BLaER1 treated with 17β-estradiol and CSF1 and Interleukin-3, amounts not matched to agents 10 nM and 100 nM (cell line): ENCODE data around the gene SAXO2.
"Not testable (repeated sequence)": the region's sequence is repeated elsewhere in the genome, so short reads cannot be mapped to it uniquely, and the experiment has no call there.

Experiments used
- H3K27ac ChIP-seq, 11 experiments: shearing (Covaris generic); formaldehyde crosslinking; 2 replicates each; pipeline ENCODE4 v1.8.1; 2022
- H3K27me3 ChIP-seq, 11 experiments: shearing (Covaris generic); formaldehyde crosslinking; 2 replicates each; pipeline ENCODE4 v1.8.1; 2022
- H3K36me3 ChIP-seq, 11 experiments: shearing (Covaris generic); formaldehyde crosslinking; 2 replicates each; pipeline ENCODE4 v1.8.1; 2022
- H3K4me1 ChIP-seq, 10 experiments: shearing (Covaris generic); formaldehyde crosslinking; 2 replicates each; pipeline ENCODE4 v1.8.1; 2022
- H3K4me2 ChIP-seq, 11 experiments: shearing (Covaris generic); formaldehyde crosslinking; 2 replicates each; pipeline ENCODE4 v1.8.1; 2022
- H3K4me3 ChIP-seq, 10 experiments: shearing (Covaris generic); formaldehyde crosslinking; 2 replicates each; pipeline ENCODE4 v1.8.1; 2022
- H3K9ac ChIP-seq, 11 experiments: shearing (Covaris generic); formaldehyde crosslinking; 2 replicates each; pipeline ENCODE4 v1.8.1; 2022
- H3K9me3 ChIP-seq, 11 experiments: shearing (Covaris generic); formaldehyde crosslinking; replicated peaks in 1 of 11; 2 replicates each; pipeline ENCODE4 v1.8.1; 2022
- H4K20me1 ChIP-seq, 11 experiments: shearing (Covaris generic); formaldehyde crosslinking; 2 replicates each; pipeline ENCODE4 v1.8.1; 2022
- Cebpa-rat ChIP-seq, 11 experiments: shearing (Covaris generic); IDR thresholded peaks; 2 replicates each; pipeline ENCODE4 v1.8.1; 2022

The SAXO2 gene, protein sequence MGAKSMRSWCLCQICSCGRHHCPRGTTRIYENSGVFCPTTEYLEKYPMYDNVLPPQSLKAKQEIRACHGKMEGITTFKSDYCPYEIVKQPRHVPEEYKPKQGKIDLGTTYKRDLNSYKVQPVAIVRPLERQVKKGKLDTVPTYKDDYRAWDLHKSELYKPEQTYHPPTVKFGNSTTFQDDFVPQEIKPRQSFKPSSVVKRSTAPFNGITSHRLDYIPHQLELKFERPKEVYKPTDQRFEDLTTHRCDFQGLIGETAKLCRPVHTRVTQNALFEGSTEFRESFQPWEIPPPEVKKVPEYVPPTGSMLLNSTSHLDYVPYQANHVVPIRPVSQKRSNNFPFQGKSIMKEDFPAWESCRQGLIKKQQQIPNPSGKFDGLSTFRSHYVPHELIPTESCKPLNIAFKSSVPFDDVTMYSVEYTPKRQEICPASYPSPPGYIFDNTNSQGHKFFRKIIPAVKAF

DNA sequence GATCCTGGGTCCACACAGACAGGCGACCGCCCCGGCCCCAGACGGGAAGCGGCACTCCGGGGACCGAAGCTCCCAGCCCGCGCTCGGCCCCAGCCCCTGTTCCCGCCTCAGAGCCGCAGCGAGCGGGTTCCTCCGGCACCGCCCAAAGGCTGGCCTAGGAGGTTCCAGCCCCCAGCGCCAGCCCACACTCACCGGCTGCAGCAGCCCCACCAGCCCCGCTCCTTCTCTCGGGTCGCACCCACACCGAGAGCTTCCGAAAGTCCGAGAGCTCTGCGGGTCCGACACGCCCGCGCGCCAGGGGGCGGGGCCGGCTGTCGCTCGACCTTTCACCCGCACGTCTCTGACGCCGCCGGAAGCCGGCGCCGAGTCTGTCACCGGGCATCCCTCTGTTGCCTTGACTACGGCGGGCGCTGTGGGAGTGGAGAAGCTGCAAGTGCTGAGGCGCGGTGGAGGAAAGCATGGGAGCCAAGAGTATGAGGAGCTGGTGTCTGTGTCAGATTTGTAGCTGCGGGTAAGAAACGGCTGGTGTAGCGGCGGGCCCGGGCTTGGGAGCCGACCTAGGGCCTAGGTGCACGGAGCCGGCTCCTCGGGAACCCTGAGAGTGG is at the start of gene SAXO2, which contains the start of gene EFL1:
Gene SAXO2, plus strand, starts transcription at position 397 of the 605 bp plus-strand sequence. Its CDS starts 62 bp downstream, at position 459.
Gene EFL1, minus strand, starts transcription at position 313 of the 605 bp plus-strand sequence. CDS start 956 bp downstream, outside the sequence.
- Histone ChIP-seq H3K36me3 (peaks cover 7 to 34% (median 28%) of the 10 kb centered on the region in 11 experiments), H3K4me1 (peaks cover 21 to 32% (median 29%) of the 10 kb centered on the region in 10 experiments), H3K4me2 (peak within 1 kb of the TSS; percentile 84 to 95 (median 93)), H3K27me3 (no peaks in the 10 kb centered on the region), H3K9ac (peak within 1 kb of the TSS; percentile 73 to 86 (median 83)), H3K9me3 (no peaks in the 10 kb centered on the region), H4K20me1 (peaks cover 0 to 11% (median 0%) of the 10 kb centered on the region in 11 experiments; a peak in 4 of 22 replicates), H3K27ac (peak within 1 kb of the TSS; percentile 14 to 82 (median 72); a peak in 21 of 22 replicates), H3K4me3 (peak within 1 kb of the TSS; percentile 70 to 96 (median 87))
- TF ChIP-seq Cebpa-rat (IDR thresholded peaks at IDR 0.05) = no peak

DNA sequence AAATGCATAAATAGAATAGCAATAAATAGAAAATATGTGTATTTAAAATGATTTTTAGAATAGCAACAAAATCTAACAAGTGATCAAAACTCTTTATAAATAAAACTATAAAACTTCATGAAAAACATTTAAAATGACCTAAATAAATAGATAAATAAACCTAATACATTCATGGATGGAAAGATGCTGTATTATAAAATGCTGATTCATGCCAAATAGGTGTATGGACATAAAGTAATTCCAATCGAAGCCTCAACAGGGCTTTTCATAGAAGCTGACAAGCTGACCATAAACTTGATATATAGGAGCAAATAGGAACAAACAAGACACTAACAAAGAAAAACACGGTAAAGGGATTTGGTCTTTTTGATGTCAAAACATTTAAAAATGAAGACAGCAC is 46.5 kb upstream of the SAXO2 start:
- peaks cover 23 to 84% (median 52%) of the 10 kb centered on the region in 11 experiments for H3K36me3 ChIP-seq
- H3K4me3 ChIP-seq, H3K4me2 ChIP-seq, H3K9ac ChIP-seq, H3K9me3 ChIP-seq, H3K27ac ChIP-seq, H4K20me1 ChIP-seq, H3K4me1 ChIP-seq, H3K27me3 ChIP-seq: not testable (repeated sequence)

DNA sequence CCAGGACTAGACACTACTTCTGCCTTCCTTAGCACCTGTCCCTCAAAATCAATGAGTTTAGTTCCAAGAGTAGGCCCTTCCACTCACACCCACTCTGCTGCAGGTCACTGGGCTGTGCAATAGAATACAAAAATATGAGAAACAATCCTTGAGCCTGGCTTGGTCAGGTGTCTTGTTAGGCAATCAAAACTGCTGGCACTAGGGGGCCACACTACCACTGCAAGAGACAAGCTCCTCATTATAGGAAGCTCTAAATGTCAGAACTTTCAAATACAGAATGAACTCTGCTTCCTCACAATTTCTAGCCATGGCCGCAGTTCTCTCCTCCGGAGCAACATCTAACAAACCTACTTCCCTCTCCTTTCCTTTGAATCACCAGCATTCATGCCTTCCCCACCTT is 41.1 kb upstream of the SAXO2 start:
- H3K4me2 ChIP-seq, H3K9ac ChIP-seq, H3K27me3 ChIP-seq, H3K4me1 ChIP-seq, H4K20me1 ChIP-seq, H3K9me3 ChIP-seq, H3K4me3 ChIP-seq, H3K27ac ChIP-seq: not testable (repeated sequence)
- peaks cover 26 to 53% (median 38%) of the 10 kb centered on the region in 11 experiments for H3K36me3 ChIP-seq

DNA sequence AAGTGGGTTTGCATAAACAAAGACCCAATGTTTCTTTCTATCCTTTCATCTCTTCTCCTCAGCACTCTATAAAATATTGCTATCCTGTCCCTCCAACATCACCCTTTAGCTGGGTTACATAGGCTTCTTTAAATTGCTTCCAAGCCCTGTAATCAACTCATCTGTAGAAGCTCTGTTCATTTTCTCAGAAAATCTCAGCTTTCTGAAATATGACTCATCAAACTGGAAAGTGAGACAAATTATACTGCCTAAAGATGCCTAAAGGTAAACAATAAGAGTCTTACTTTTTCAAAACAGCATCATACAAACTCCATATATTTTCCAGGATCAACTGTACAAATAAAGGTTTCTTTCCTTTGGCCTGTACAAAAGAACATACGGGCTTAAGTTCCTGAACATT is 33.9 kb upstream of the SAXO2 start:
- TF ChIP-seq Cebpa-rat (IDR thresholded peaks at IDR 0.05) = no peak
- H3K9ac ChIP-seq = no peak overlapping the region
- no peaks in the 10 kb centered on the region for H3K27me3 ChIP-seq
- no peak overlapping the region for H3K27ac ChIP-seq
- peaks cover 5 to 13% (median 9%) of the 10 kb centered on the region in 10 experiments; a peak in 19 of 20 replicates for H3K4me1 ChIP-seq
- H3K36me3 ChIP-seq = peaks cover 43 to 65% (median 54%) of the 10 kb centered on the region in 11 experiments
- no peaks in the 10 kb centered on the region; a peak in 1 of 22 replicates for H4K20me1 ChIP-seq
- no peak overlapping the region for H3K4me3 ChIP-seq
- H3K4me2 ChIP-seq = no peak overlapping the region
- H3K9me3 ChIP-seq = no peaks in the 10 kb centered on the region

DNA sequence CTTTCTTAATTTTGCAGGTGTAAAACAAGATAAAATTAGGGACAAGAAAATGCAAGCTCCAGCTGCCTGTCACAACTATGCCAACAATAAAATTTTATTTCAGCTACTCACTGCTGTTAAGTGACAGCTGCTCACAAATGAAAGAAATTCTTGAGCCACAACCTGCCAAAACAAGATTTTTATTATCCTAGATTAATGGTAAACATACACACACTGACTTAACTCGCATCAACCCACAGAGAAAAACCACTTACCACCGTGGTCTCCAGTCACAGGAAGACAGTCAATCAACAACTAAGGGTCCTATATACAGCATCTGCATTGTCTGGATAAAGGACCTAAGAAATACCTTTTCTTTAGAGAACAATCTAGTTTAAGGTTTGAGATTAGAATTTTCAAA is 31.4 kb upstream of the SAXO2 start:
- no peaks in the 10 kb centered on the region for H3K9me3 ChIP-seq
- no peak overlapping the region for H3K27ac ChIP-seq
- TF ChIP-seq Cebpa-rat (IDR thresholded peaks at IDR 0.05) = no peak
- H3K27me3 ChIP-seq = no peaks in the 10 kb centered on the region
- H3K4me3 ChIP-seq = no peak overlapping the region
- H4K20me1 ChIP-seq = no peaks in the 10 kb centered on the region; a peak in 1 of 22 replicates
- H3K9ac ChIP-seq = no peak overlapping the region
- no peak overlapping the region for H3K4me2 ChIP-seq
- peaks cover 5 to 19% (median 12%) of the 10 kb centered on the region in 10 experiments; a peak in 19 of 20 replicates for H3K4me1 ChIP-seq
- H3K36me3 ChIP-seq = peaks cover 42 to 68% (median 50%) of the 10 kb centered on the region in 11 experiments

DNA sequence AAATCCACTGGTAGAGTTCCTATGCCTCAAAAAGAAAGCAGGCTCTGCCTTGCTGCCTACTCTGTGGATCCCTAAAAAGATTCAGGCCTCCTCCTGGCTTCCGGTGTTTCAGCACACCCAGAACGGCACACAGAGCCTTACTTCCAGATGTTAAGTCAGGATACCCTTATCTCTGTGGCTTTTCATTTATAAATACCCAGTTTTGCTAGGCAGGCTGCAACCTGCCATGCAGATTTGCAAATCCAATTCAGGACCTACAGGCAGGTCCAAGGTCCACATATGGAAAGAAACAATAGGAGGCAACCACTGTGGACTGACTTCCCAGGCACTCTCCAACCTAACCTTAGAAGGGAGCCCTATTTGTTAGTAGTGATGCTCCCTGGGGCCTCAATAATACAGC is 30.8 kb upstream of the SAXO2 start:
- Histone ChIP-seq H3K9me3 (no peaks in the 10 kb centered on the region), H3K27ac (no peak overlapping the region), H3K36me3 (peaks cover 39 to 68% (median 50%) of the 10 kb centered on the region in 11 experiments), H4K20me1 (no peaks in the 10 kb centered on the region; a peak in 1 of 22 replicates), H3K9ac (no peak overlapping the region), H3K27me3 (no peaks in the 10 kb centered on the region), H3K4me2 (no peak overlapping the region), H3K4me1 (peaks cover 5 to 19% (median 12%) of the 10 kb centered on the region in 10 experiments; a peak in 19 of 20 replicates), H3K4me3 (no peak overlapping the region)
- no peak for TF ChIP-seq Cebpa-rat (IDR thresholded peaks at IDR 0.05)

DNA sequence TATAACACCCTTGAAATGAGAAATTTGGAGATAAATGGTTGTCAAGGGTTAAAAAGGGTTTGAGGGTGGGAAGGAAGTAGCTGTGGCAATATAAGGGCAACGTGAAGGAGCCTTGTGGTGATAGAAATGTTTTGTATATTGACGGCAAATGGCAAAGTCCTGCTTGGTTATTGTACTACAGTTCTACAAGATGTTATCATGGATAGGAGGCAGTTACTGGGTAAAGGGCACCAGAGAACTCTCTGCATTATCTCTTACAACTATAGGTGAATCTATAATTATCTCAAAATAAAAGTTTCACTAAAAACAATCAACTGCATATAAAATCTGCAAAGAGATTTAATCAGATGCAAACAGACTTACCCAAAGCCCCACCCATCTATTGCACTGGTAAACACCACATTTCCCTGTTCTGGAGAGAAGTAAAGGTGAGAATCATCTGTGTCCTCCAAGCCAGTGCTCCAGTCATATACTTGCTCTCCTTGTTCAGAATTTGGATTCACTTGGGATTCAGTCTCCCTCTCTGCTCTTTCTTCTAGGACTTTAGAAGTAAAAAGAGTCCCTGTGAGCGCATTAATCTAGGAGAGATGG is 24.6 kb upstream of the SAXO2 start:
- H3K9ac ChIP-seq, H3K4me3 ChIP-seq, H4K20me1 ChIP-seq, H3K27ac ChIP-seq, H3K27me3 ChIP-seq, H3K4me2 ChIP-seq, H3K9me3 ChIP-seq: not testable (repeated sequence)
- Histone ChIP-seq H3K4me1 (peaks cover 5 to 13% (median 11%) of the 10 kb centered on the region in 10 experiments; a peak in 19 of 20 replicates), H3K36me3 (peaks cover 31 to 63% (median 51%) of the 10 kb centered on the region in 11 experiments)

DNA sequence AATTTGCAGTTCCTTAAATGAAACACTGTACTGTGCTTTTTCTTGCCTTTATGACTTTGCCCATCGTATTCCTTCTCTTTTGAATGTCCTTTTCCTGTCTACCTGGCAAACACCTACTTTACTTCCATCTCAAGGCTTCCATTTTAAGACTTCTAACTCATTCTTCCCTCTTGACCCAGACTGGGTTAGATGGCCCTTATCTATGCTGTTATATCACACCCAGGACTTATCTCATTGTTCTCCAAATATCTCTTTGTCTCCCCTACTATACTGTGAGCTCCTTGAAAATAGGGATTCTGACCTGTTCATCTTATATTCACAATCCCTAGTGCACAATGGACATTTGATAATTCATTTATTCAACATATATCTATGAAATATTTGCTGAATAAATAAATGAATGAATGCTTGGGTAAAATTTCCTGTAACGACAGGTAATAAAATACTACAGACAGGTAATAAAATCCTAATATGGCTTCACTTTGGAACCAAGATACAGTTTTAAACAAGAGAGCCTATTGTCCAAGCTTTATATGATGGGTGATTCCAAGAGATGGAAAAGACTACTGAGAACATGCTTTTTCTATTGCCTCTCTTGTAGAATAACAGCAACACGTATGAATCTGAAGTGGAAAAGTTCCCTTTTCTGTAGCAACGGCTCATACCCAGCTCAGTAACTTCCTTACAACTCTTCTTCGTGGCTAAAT is 22.8 kb upstream of the SAXO2 start:
- no peak for TF ChIP-seq Cebpa-rat (IDR thresholded peaks at IDR 0.05)
- no peak overlapping the region for H3K4me3 ChIP-seq
- peaks cover 31 to 63% (median 51%) of the 10 kb centered on the region in 11 experiments for H3K36me3 ChIP-seq
- no peaks in the 10 kb centered on the region for H3K9me3 ChIP-seq
- no peaks in the 10 kb centered on the region for H3K27me3 ChIP-seq
- no peak overlapping the region for H3K9ac ChIP-seq
- H4K20me1 ChIP-seq = peaks cover 0 to 4% (median 0%) of the 10 kb centered on the region in 11 experiments; a peak in 1 of 22 replicates
- no peak overlapping the region for H3K27ac ChIP-seq
- peaks cover 0 to 7% (median 2%) of the 10 kb centered on the region in 10 experiments; a peak in 6 of 20 replicates for H3K4me1 ChIP-seq
- no peak overlapping the region for H3K4me2 ChIP-seq

DNA sequence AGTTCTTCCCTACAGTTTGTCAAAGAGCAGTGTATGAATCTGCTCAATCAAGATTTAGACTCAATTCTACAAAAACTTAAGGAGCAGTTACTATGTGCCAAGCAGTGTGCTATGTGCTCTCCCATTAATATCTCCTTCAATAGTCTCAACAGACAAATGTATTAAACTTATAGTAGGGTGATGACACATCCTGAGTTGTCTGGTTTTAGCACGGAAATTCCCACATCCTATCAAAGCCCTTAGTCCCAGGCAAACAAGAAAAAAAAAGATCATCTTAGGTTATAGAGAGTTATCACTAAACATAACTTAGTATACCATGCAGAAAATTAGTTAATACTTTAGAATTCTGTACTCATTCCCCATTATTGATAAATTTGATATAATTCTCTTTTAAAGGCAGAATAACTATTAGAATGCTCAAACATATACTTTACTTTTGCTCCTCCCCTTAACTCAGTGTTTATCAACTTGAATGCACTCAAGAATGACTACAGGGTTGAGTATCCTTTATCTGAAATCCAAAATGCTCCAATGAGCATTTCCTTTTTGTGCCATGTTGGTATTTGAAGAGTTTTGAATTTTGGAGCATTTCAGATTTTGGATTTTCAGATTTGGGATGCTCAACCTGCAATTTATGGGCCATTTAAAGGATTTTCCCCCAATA is 20.6 kb upstream of the SAXO2 start:
- not testable (repeated sequence) for H3K4me2 ChIP-seq, H3K9me3 ChIP-seq, H4K20me1 ChIP-seq, H3K27me3 ChIP-seq, H3K4me3 ChIP-seq, H3K27ac ChIP-seq, H3K9ac ChIP-seq
- peaks cover 0 to 12% (median 6%) of the 10 kb centered on the region in 10 experiments; a peak in 12 of 20 replicates for H3K4me1 ChIP-seq
- H3K36me3 ChIP-seq = peaks cover 32 to 74% (median 61%) of the 10 kb centered on the region in 11 experiments

DNA sequence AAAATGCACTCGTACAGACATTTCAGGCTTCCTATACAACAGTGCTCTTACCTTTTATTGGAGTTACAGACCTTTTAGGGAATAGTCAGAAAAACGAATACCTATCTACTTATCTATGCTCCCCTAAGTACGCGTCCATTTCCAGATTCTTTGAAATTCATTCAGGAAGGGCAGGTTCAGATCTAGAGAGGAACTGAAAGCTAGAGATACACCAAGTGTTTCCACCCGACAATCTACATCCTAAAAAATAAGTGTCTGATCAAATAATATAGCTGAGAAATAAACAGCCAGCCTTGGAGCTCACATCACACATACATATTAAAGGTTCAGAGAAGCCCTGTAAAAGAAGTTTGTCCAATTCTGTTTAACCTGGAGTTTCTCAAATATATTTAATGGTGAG is 19.0 kb upstream of the SAXO2 start:
- peak overlapping the region in 2 of 11 experiments; percentile 2 to 5; a peak in 3 of 22 replicates for H3K4me2 ChIP-seq
- not testable (repeated sequence) for H4K20me1 ChIP-seq, H3K27ac ChIP-seq, H3K27me3 ChIP-seq, H3K9me3 ChIP-seq, H3K9ac ChIP-seq, H3K4me3 ChIP-seq
- peaks cover 26 to 62% (median 47%) of the 10 kb centered on the region in 11 experiments for H3K36me3 ChIP-seq
- H3K4me1 ChIP-seq = peaks cover 0 to 12% (median 7%) of the 10 kb centered on the region in 10 experiments; a peak in 12 of 20 replicates

DNA sequence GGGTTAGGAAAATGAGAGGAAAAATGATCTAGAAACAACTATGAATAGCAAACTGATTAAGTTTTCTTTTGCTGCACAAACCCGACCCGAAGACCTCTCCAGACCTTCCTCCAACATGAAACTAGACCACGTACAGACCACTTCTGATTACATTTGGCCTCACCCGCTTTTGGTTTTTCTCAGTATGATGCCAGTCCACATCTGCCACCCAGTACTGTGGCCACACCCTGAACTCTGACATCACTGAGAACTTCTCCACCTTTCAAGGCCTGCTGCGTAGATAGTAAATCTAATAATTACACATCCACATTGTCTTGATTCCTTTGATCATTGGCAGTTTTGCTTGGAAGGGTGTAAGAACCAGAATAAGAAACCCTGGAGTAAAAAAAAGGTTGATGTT is 16.7 kb upstream of the SAXO2 start:
- not testable (repeated sequence) for H3K4me3 ChIP-seq, H3K9me3 ChIP-seq, H3K9ac ChIP-seq, H4K20me1 ChIP-seq, H3K27ac ChIP-seq, H3K4me2 ChIP-seq, H3K27me3 ChIP-seq
- Histone ChIP-seq H3K36me3 (peaks cover 8 to 49% (median 30%) of the 10 kb centered on the region in 11 experiments), H3K4me1 (peaks cover 0 to 12% (median 7%) of the 10 kb centered on the region in 10 experiments; a peak in 12 of 20 replicates)

DNA sequence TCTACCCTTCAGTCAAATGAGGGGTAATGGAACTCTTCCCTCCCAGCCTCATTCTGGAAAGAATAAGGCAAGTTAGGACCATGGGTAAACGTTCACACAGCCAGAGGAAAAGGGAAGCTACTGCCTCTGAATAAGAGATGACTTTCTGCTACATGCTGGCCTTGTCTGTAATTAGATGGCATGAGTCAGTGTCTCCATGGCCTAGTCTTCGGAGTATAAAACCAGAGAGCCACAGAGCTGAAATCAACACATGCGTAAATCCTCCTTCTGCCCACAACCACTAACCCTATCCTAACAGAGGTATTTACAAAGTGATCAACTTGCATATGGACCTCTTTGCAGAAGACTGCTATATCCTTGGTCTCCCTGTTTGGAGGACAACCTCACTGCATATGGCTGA is 14.4 kb upstream of the SAXO2 start:
- H3K9me3 ChIP-seq, H3K27me3 ChIP-seq, H3K9ac ChIP-seq, H3K4me2 ChIP-seq, H4K20me1 ChIP-seq, H3K27ac ChIP-seq, H3K4me3 ChIP-seq: not testable (repeated sequence)
- peaks cover 0 to 12% (median 7%) of the 10 kb centered on the region in 10 experiments; a peak in 12 of 20 replicates for H3K4me1 ChIP-seq
- peaks cover 18 to 61% (median 40%) of the 10 kb centered on the region in 11 experiments for H3K36me3 ChIP-seq
